NCI-H524 (cell line): ENCODE measurements around the gene DUOX2.
"Not testable (repeated sequence)": the region's sequence is repeated elsewhere in the genome, so short reads cannot be mapped to it uniquely, and the experiment has no call there.

Experiments
- DNase-seq, 2 experiments: peaks; one replicate each; lab custom pipeline; 2025; lab: John Stamatoyannopoulos, UW

DUOX2 gene

DNA sequence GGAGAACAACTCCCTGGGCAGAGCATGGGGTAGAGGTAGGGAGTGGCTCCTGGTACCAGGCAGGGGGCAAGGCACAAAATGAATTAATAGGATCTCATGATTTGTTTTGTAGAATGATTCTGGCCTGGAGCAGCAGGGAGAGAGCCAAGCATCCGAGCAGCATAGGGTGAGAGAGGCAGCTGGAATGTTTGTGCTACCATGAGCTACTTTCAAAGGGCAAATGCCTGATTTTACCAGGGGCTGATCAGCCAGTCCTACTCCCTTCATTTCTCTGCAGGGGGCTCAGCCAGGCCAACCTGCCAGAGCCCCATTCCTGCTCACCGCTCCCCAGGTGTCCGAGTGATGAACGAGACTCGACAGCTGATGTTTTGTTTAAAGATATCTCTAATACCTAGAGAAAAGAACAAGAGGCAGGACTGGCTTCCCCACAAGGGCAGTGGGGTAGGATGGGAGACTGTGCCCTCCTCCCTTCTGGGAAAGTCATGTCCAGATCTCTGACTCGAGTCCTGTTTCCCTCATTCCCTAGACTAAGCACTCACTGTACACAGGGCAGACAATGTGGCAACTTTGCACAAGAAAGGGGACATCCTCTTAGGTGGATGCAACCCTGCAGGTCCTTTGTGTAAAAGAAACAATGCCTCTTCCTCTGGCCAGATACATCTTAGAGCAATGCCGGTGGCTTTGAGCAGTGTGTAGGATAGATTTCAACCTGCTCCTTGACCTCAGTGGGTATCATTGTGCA lies 12.9 kb downstream of the DUOX2 start:
- DNase-seq = no peak

DNA sequence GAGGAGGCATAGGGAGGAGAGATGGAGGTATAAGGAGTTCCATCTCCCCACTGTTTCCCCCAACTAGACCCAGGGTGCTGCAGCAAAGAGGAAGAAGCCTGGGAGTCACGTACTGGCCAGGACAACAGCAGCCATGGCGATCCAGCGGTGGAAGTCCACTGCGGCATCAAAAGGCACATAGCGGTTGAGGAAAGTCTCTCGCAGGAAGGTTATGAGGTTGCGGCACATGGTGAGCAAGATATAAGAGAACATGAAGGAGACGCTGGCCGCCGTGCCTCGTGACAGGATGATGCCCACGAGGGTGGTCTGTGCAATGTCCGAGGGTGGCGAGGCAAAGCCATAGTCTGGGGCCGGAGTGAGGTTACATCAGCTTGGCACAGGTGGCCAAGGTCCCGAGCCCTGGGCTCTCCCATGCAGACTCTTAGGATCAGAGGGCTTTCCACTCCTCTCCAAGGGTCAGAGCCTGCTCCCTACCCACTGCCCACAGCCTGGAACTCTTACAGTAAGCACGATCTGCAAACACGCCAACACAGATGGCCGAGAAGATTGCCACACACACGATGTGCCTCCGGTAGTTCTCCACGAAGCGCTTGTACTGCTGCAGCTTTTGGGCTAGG lies 14.3 kb downstream of the DUOX2 start:
- DNase-seq = no peak

DNA sequence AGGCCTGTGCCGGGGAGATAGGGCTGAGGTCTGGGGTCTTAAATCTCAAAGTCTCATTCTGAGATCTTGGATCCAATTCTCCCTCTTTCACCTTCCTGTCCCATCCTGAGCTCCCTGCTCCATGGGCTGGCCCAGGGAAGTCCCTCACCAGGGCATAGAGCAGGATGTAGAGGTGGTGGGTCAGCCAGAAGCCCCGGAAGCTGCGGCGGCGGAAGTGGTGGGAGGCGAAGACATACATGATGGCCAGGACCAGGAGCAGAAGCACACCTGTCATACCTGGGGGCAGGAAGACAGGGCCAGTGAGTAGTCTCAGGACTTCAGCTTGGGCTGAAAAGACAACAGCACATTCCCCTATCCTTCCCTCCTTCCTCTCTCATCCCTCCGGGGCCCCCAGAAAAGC lies 16.5 kb downstream of the DUOX2 start:
- DNase-seq = no peak

GRCh38 chr15:45095661-45096060 lies 18.3 kb downstream of the DUOX2 start:
- DNase-seq = no peak

- no peak for DNase-seq
These were observed 19.6 kb downstream of the DUOX2 start for GRCh38 chr15:45094358-45094730.

- no peak for DNase-seq
These were observed 20.2 kb downstream of the DUOX2 start for GRCh38 chr15:45093622-45094357.

DNA sequence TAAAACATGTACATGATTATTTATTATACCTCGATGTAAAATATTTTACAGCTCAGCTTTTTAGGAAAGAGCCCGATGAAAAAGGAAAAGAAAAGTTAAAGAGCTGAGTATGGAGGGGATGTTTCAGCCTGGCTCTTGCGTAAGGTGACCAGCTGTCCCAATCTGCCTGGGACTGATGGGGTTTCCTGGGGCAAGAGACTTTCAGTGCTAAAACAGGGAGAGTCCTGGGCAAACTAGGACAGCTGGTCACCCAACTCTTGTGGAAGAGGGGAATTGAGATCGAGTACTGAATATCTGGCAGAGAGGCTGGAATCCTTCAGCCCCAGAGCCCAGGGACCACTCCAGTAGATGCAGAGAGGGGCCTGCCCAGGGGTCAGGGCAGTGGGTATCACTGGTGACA lies 21.0 kb downstream of the DUOX2 start:
- no peak for DNase-seq

DNA sequence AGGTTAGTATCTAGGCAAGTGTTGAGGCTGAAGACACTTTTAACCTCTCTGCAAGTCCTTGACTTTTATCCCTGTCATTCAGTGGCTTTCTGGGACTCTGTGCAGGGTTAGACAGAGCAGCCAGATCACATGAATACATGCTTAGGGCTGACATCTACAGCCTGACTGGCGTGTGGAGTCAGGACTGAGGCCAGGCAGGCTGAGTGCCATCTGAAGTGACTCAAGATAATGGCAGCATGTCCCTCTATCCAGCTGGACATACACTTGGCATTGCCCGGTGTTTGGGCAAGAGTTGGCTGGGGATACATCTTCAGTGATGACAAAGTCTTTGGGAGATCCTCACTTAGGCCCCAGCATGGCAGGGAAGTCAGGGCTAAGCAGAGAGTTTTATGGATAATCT lies 22.4 kb downstream of the DUOX2 start:
- DNase-seq = no peak

- no peak for DNase-seq
These were observed 22.8 kb downstream of the DUOX2 start for GRCh38 chr15:45091161-45091560.

GRCh38 chr15:45089712-45090373 lies 24.1 kb downstream of the DUOX2 start:
- no peak for DNase-seq

DNA sequence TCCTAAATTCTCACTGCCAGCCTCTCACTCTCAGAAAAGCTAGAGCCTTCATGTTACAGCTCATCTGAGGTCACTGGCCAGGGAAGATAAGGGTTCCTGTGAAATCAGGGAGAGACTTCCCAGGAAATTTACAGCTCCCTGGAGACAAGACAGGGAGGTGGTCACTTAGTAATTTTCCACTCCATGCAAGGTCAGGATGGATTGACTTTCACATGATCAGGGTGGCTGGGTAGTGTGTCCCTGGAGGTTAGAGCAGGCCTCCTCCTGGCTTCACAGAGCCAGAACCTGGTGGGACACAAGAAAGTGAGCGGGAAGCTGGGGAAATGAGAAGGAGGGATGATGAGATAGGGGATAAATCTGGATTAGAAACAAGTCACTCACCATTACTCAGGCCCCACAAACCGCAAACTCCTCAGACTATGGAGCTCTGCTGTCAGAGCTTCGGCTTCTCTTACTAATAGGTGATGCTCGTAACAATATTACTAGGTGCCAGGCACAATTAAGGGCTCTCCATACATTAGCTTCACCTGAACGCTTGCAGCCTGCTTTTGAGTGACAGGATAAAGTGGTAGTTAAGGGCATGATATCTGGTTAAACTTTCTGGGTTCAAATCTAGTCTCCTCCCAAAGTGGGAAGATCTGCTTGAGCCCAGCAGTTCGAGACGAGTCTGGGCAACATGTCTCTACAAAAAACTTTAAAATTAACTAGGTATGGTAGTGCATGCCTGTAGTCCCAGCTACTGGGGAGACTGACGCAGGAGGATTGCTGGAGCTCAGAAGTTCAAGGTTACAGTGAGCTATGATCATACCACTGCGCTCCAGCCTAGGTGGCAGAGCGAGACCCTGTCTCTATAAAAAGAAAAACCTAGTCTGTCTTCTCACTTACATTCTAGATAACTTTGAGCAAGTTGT lies 24.9 kb downstream of the DUOX2 start:
- DNase-seq = no peak

GRCh38 chr15:45087513-45087912 lies 26.5 kb downstream of the DUOX2 start:
- peak in 1 of 2 experiments; percentile 20 for DNase-seq

- DNase-seq = no peak
These were observed 29.8 kb downstream of the DUOX2 start for GRCh38 chr15:45084163-45084562.

- DNase-seq = no peak
These were observed 30.7 kb downstream of the DUOX2 start for GRCh38 chr15:45083223-45083622.

DNA sequence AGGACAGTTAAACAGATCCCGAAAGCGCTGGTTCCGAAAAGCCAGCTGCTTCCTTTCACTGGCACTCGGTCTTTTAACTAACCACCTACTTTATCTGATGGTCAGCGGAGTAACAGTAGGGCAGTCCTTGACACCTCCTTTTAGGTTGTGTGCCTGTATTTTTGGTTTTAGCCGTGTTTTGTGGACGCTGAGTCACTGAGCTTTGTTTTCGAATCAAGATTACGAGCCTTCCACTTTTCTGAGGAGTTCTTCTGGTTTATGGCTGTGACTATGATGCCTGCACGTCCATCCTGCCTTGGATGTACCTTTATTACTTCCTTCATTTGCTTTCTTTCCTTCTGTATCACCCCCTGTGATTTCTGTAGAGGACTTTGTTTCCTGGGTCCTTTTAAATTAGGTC lies 31.6 kb downstream of the DUOX2 start:
- DNase-seq = not testable (repeated sequence)

- DNase-seq = not testable (repeated sequence)
These were observed 33.4 kb downstream of the DUOX2 start for GRCh38 chr15:45080593-45080992.

DNA sequence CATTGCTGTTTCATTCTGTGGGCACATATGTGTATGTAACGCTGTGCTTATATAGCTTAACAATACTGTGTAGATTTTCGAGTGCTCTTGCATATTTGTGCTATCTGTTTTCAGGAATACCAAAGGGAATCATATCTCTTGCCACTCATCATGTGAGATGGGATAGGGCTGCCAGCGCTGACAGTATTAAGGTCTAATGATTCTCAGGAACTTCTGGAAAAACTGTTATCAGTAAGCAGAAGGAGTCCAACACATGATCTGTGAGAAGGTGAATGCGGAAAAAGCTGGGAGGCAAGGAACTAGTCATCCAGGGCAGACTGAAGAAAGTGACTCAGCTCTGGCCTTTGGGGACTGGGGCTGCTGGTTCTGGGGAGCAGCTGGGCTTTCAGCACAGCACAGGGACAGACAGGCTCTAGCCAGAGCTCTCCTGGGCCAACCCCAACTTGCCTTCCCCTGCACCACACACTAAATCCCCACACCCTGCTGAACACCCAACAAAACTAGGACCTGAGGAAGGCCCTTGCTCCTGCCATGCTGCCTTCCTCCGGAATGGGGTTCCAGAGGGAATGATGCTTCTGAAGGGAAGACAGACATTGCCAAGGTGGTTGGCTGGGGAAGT lies 34.2 kb downstream of the DUOX2 start:
- DNase-seq = not testable (repeated sequence)

- DNase-seq = peak; percentile 97 to 98
These were observed 34.8 kb downstream of the DUOX2 start for GRCh38 chr15:45079201-45079600.

GRCh38 chr15:45077391-45077790 lies 36.6 kb downstream of the DUOX2 start:
- DNase-seq = not testable (repeated sequence)

DNA sequence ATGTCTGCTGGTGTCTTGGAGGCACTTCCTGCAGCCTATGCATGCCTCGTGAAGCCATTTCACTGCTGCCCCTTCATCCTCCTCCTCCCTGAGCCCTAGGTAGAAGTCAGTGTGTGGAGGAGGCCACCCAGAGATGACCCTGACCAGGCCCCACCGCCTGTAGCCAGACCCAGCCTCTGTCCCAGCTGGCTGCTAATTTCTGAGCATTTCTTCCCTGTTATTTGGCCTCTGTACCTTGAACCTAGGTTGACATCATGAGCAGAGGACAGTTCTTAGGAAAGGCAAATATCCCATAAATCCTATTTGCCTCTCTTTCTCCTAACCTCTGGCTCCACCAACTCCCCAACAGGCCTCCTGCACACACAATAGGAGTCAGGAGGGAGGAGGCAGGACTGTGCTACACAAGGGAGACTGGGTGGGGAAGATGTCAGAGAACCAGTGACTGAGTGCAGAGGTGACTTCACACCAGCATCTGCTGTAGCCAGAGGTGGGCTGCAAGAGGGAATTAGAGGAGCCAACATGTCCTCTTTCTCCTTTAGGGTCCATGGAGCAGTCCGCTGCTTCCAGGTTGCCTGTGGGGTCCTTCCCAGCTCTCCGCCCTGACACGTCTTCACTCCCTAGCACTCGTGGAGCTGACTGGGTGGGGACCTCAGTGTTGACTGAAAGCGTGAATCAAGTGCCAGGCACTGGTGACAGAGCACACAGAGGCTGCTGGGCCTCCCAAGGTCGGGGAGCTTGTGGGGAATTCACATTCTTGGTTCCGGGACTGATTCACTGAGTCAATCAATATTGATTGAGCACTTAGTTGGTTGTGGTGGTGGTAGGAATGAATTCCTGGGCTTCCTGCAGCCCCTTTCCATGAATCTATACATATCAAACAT lies 38.3 kb downstream of the DUOX2 start:
- not testable (repeated sequence) for DNase-seq
